Rectal smooth muscle tissue (tissue), 1 donor: ENCODE results near the gene FIGN.

Source experiments
- H3K27ac ChIP-seq: one replicate; pipeline ENCODE4 v1.7.0; 2013; ENCODE audit warnings: low read depth, low read length, inconsistent platforms
- H3K27me3 ChIP-seq: one replicate; pipeline ENCODE4 v1.7.0; 2013; ENCODE audit warnings: low read length; ENCODE audit not compliant: control insufficient read depth, insufficient read depth
- H3K36me3 ChIP-seq: one replicate; pipeline ENCODE4 v1.7.0; 2013; ENCODE audit warnings: low read length; ENCODE audit not compliant: control insufficient read depth, insufficient read depth
- H3K4me1 ChIP-seq: one replicate; pipeline ENCODE4 v1.7.0; 2013; ENCODE audit warnings: low read length; ENCODE audit not compliant: control insufficient read depth, insufficient read depth
- H3K4me3 ChIP-seq: one replicate; pipeline ENCODE4 v1.7.0; 2013; ENCODE audit warnings: low read length
- H3K9ac ChIP-seq: one replicate; pipeline ENCODE4 v1.7.0; 2013; ENCODE audit warnings: low read length

Gene FIGN

GRCh38 chr2:163558251-163559021 is 177.4 kb downstream of the FIGN start:
- no peak overlapping the region for H3K9ac ChIP-seq
- no peaks in the 10 kb centered on the region for H3K27me3 ChIP-seq
- H3K27ac ChIP-seq = no peak overlapping the region
- no peaks in the 10 kb centered on the region for H3K4me1 ChIP-seq
- H3K36me3 ChIP-seq = no peaks in the 10 kb centered on the region
- no peak overlapping the region for H3K4me3 ChIP-seq

DNA sequence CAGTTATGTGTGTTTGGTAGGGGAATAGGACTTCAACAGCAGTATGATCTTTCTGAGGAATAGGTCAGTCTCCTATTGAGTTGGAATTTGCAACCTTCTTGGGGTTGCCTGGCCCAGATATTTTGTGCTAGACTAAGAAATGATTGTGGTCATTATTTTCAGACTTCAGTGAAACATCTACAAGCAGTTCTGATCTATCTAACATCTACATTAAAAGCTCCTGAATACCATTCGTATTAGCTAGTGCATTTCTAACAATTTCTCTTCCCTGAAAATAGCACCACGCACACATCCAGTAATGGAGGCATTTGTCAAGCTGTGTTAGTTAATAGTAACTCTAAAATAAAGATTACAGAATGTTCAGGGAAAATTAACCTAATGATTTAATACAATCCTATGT is 179.3 kb downstream of the FIGN start:
- no peaks in the 10 kb centered on the region for H3K4me1 ChIP-seq
- no peak overlapping the region for H3K27ac ChIP-seq
- no peak overlapping the region for H3K9ac ChIP-seq
- H3K27me3 ChIP-seq = no peaks in the 10 kb centered on the region
- no peaks in the 10 kb centered on the region for H3K36me3 ChIP-seq
- H3K4me3 ChIP-seq = no peak overlapping the region

- Histone ChIP-seq H3K9ac (no peak overlapping the region), H3K36me3 (no peaks in the 10 kb centered on the region), H3K27me3 (no peaks in the 10 kb centered on the region), H3K4me3 (no peak overlapping the region), H3K27ac (no peak overlapping the region), H3K4me1 (no peaks in the 10 kb centered on the region)
Measured at GRCh38 chr2:163554864-163555263, 180.9 kb downstream of the FIGN start.

DNA sequence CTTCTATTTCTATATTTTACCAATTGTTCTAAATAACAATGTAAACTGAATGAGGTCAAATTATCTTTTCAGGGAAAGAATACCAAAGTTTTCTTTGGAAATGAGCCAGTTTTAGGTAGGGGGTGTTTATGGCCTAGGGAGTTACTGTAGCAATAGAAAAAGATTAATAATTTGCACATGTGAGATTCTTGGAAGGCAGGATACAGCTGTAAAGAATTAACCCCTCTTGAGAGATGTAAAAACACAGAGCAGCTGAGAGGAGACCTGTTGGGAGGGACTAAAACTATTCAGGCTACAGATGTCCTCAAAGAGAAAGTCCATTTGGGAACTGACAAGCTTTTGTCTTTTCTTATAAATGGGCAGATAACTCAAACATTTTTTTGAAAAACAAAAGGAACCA is 182.2 kb downstream of the FIGN start:
- H3K36me3 ChIP-seq = no peaks in the 10 kb centered on the region
- H3K4me3 ChIP-seq = no peak overlapping the region
- no peaks in the 10 kb centered on the region for H3K4me1 ChIP-seq
- no peaks in the 10 kb centered on the region for H3K27me3 ChIP-seq
- no peak overlapping the region for H3K27ac ChIP-seq
- no peak overlapping the region for H3K9ac ChIP-seq

- no peaks in the 10 kb centered on the region for H3K27me3 ChIP-seq
- no peak overlapping the region for H3K27ac ChIP-seq
- H3K9ac ChIP-seq = no peak overlapping the region
- no peaks in the 10 kb centered on the region for H3K4me1 ChIP-seq
- H3K36me3 ChIP-seq = no peaks in the 10 kb centered on the region
- H3K4me3 ChIP-seq = no peak overlapping the region
Measured at GRCh38 chr2:163552758-163553157, 183.1 kb downstream of the FIGN start.

DNA sequence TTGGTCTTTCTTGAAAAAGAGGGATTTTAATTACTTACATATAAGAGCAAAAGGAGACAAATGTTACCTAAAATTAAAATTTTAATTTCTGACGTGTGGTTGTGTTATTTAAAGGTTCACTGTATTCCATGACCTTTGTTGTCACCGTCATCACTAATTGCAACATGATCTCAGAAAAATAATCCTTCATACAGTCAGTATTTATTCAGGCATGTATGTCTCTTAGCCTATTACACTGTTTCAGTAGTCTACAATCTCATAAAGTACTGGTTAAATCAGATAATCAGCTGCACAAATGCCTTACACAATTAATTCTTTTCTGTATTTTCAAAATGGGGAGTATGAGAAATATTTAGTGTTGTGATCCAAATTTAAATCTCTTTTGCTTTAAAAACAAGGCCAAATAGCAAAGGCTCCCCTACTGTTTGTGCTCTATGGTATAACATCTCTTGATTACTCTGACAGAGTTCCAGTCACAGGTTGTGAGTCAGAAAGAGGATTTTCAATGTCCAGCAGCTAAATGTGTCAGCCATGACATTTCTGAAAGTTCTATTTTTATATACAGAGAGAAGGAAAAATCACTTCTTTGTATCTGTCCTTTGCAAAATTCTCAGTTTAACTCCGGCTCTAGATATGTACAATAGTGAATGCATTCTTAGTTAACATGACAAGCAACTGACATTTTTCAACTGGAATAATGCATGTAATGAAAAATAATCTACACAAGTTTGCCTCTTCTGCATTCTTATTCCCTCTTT is 184.0 kb downstream of the FIGN start:
- H3K27ac ChIP-seq = no peak overlapping the region
- H3K36me3 ChIP-seq = no peaks in the 10 kb centered on the region
- H3K9ac ChIP-seq = no peak overlapping the region
- H3K4me3 ChIP-seq = no peak overlapping the region
- no peaks in the 10 kb centered on the region for H3K4me1 ChIP-seq
- no peaks in the 10 kb centered on the region for H3K27me3 ChIP-seq

GRCh38 chr2:163548970-163549369 is 186.8 kb downstream of the FIGN start:
- Histone ChIP-seq H3K36me3 (no peaks in the 10 kb centered on the region), H3K27me3 (no peaks in the 10 kb centered on the region), H3K4me3 (no peak overlapping the region), H3K27ac (no peak overlapping the region), H3K9ac (no peak overlapping the region), H3K4me1 (no peaks in the 10 kb centered on the region)
